Measurements from ENCODE around the gene EPHA1.

Gene EPHA1

DNA sequence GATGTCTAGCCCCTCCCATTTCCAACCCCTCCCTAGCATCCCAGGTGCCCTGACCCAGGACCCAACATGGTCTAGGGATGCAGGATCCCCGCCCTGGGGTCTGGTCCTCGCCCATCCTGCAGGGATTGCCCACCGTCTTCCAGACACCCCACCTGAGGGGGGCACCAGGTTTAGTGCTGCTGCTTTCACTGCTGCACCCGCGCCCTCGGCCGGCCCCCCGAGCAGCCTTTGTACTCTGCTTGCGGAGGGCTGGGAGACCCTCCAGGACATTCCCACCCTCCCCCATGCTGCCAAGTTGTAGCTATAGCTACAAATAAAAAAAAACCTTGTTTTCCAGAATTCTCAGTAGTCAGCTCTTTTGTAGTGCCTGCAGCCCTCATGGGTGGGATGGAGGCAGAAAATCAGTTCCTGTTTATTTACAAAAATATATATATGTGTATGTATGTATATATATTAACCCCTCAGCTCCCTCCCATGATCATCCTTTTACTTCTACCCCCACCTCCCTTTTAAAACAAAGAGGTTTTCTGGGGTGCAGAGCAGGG, 17.8 kb downstream of the EPHA1 start:
- Histone ChIP-seq H3K27me3 (replicated peaks in 2 of 5; ENCODE audit: control insufficient read depth in 4 of 5, insufficient read depth in 5 of 5, low read length in 4 of 5) (no peaks in the 10 kb centered on the region), H3K4me1 (ENCODE audit: control extremely low read depth in 1 of 4, control insufficient read depth in 4 of 4, insufficient read depth in 4 of 4, low read length in 3 of 4) (peaks cover 0 to 42% (median 35%) of the 10 kb centered on the region in 4 experiments), H3K36me3 (ENCODE audit: control insufficient read depth in 4 of 4, insufficient read depth in 4 of 4, low read length in 3 of 4) (peaks cover 17 to 63% (median 32%) of the 10 kb centered on the region in 4 experiments), H3K27ac (ENCODE audit: insufficient read depth in 1 of 2, low read depth in 1 of 2, low read length in 2 of 2, poor library complexity in 1 of 2, severe bottlenecking in 2 of 2) (no peak overlapping the region), H3K9me3 (ENCODE audit: control extremely low read depth in 1 of 5, control insufficient read depth in 4 of 5, insufficient read depth in 2 of 5, low read depth in 1 of 5, low read length in 4 of 5) (no peaks in the 10 kb centered on the region), H3K4me3 (ENCODE audit: control insufficient read depth in 1 of 7, extremely low read depth in 1 of 7, insufficient read depth in 4 of 7, low read depth in 2 of 7, low read length in 6 of 7) (no peak overlapping the region)
- ChIA-PET CTCF (interaction anchor here (0.7 to 6.9 kb wide), 6 partner anchors 7 to 86 kb away, joined by 3 to 38 read pairs (median 4); no protein-coding TSS in a partner anchor), POLR2A (interaction anchor here (1.8 kb wide), 1 partner anchor 11 kb away, joined by 10 read pairs; no protein-coding TSS in a partner anchor)
- no peak for DNase-seq
- WGBS (ENCODE audit: insufficient coverage): 100% methylated on average over 3 of the region's 9 CpGs

DNA sequence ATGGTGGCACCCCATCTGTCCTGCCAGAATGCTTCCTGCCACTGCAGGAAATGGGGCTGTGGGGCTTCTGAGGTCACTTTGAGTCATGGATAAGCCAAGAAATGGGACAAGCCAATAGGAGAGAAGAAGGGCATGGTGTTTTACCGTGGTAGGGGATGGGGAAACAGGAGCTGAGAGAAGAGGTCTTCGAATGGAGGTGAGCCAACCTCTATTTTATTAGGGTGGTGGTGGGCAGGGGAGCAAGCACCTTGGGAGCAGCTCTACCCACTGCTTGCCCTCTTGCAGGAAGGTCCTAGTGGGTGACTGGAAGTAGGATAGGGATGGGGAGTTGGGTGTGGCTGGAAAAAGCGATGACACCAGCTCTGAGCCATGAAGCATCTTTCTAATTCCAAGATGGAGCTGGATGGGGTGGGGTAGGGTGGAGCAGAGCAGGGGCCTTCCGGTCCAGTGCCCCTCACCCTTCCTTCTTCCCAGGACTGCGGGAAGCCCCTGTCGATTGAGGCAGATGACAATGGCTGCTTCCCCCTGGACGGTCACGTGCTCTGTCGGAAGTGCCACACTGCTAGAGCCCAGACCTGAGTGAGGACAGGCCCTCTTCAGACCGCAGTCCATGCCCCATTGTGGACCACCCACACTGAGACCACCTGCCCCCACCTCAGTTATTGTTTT, 18.4 kb downstream of the EPHA1 start:
- peaks cover 2 to 42% (median 34%) of the 10 kb centered on the region in 4 experiments for H3K4me1 ChIP-seq (ENCODE audit: control extremely low read depth in 1 of 4, control insufficient read depth in 4 of 4, insufficient read depth in 4 of 4, low read length in 3 of 4)
- CTCF ChIA-PET: interaction anchor here (0.7 to 6.9 kb wide), 7 partner anchors 7 to 25 kb away, joined by 3 to 38 read pairs (median 6); no protein-coding TSS in a partner anchor
- POLR2A ChIA-PET: interaction anchor here (1.8 kb wide), 1 partner anchor 10 kb away, joined by 10 read pairs; no protein-coding TSS in a partner anchor
- WGBS (ENCODE audit: insufficient coverage): 94% methylated on average over 8 of the region's 10 CpGs
- peaks cover 17 to 65% (median 32%) of the 10 kb centered on the region in 4 experiments for H3K36me3 ChIP-seq (ENCODE audit: control insufficient read depth in 4 of 4, insufficient read depth in 4 of 4, low read length in 3 of 4)
- no peaks in the 10 kb centered on the region for H3K27me3 ChIP-seq (replicated peaks in 2 of 5; ENCODE audit: control insufficient read depth in 4 of 5, insufficient read depth in 5 of 5, low read length in 4 of 5)
- H3K4me3 ChIP-seq (ENCODE audit: control insufficient read depth in 1 of 7, extremely low read depth in 1 of 7, insufficient read depth in 4 of 7, low read depth in 2 of 7, low read length in 6 of 7): no peak overlapping the region
- DNase-seq: no peak
- H3K27ac ChIP-seq (ENCODE audit: insufficient read depth in 1 of 2, low read depth in 1 of 2, low read length in 2 of 2, poor library complexity in 1 of 2, severe bottlenecking in 2 of 2): no peak overlapping the region
- no peaks in the 10 kb centered on the region for H3K9me3 ChIP-seq (ENCODE audit: control extremely low read depth in 1 of 5, control insufficient read depth in 4 of 5, insufficient read depth in 2 of 5, low read depth in 1 of 5, low read length in 4 of 5)

DNA sequence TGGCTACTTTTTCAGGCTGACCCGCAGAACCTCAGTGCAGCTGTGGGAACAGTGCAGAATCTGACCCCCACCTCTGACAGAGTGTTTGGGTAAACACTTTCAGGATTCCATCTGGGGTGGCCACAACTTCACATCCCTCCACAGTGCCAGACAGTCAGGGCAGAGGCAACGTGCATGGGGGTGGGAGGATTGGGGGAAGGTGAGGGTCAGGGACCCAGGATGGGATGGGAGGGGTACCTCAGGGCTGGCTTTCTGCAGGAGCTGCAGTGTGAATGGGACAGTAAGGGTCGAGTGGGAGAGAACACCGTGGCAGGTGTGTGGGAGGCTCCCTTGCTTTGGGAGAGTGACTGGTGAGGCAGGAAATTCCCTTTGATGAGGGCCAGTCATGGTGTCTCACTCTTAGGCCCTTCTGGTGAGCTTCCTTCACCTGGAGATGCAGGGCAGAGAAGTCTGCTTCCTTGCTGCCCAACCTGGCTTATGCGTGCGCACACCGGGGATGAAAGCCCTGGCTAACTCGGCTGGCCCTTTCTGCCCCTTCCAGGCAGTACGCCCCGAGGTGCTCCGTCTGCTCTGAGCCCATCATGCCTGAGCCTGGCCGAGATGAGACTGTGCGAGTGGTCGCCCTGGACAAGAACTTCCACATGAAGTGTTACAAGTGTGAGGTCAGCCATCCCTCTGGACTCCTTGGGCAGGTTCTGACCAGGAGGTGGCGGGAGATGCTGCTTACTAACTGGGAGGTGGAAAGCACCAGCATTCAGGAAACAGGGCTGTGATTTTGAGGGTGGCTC, 19.1 kb downstream of the EPHA1 start:
- ChIA-PET CTCF (interaction anchor here (0.6 to 2.7 kb wide), 4 partner anchors 10 to 101 kb away, joined by 3 to 13 read pairs (median 6); no protein-coding TSS in a partner anchor), POLR2A (interaction anchor here (1.8 kb wide), 1 partner anchor 9 kb away, joined by 10 read pairs; no protein-coding TSS in a partner anchor)
- Histone ChIP-seq H3K4me3 (ENCODE audit: control insufficient read depth in 1 of 7, extremely low read depth in 1 of 7, insufficient read depth in 4 of 7, low read depth in 2 of 7, low read length in 6 of 7) (no peak overlapping the region), H3K27me3 (replicated peaks in 2 of 5; ENCODE audit: control insufficient read depth in 4 of 5, insufficient read depth in 5 of 5, low read length in 4 of 5) (no peaks in the 10 kb centered on the region), H3K27ac (ENCODE audit: insufficient read depth in 1 of 2, low read depth in 1 of 2, low read length in 2 of 2, poor library complexity in 1 of 2, severe bottlenecking in 2 of 2) (no peak overlapping the region), H3K9me3 (ENCODE audit: control extremely low read depth in 1 of 5, control insufficient read depth in 4 of 5, insufficient read depth in 2 of 5, low read depth in 1 of 5, low read length in 4 of 5) (no peaks in the 10 kb centered on the region), H3K36me3 (ENCODE audit: control insufficient read depth in 4 of 4, insufficient read depth in 4 of 4, low read length in 3 of 4) (peaks cover 17 to 68% (median 32%) of the 10 kb centered on the region in 4 experiments), H3K4me1 (ENCODE audit: control extremely low read depth in 1 of 4, control insufficient read depth in 4 of 4, insufficient read depth in 4 of 4, low read length in 3 of 4) (peaks cover 4 to 42% (median 34%) of the 10 kb centered on the region in 4 experiments)
- DNase-seq: no peak
- WGBS (ENCODE audit: insufficient coverage): 95% methylated on average over 14 of the region's 15 CpGs

DNA sequence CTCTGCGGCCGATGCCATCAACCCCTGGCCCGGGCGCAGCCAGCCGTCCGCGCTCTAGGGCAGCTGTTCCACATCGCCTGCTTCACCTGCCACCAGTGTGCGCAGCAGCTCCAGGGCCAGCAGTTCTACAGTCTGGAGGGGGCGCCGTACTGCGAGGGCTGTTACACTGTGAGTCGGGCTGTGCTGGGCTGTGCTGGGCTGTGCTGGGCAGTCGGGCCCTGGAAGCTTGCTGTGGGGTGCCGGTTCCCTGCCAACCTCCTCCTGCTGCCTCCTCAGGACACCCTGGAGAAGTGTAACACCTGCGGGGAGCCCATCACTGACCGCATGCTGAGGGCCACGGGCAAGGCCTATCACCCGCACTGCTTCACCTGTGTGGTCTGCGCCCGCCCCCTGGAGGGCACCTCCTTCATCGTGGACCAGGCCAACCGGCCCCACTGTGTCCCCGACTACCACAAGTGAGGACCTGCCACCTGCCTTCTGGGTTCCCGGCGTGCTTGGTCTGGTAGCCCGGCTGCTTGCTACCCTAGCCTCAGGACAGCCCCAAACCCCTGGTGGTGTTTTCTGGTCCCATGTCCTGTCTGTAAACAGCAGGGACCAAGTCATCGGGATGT, 20.1 kb downstream of the EPHA1 start:
- 97% methylated on average over 26 of the region's 28 CpGs for WGBS (ENCODE audit: insufficient coverage)
- no peak overlapping the region for H3K27ac ChIP-seq (ENCODE audit: insufficient read depth in 1 of 2, low read depth in 1 of 2, low read length in 2 of 2, poor library complexity in 1 of 2, severe bottlenecking in 2 of 2)
- H3K4me3 ChIP-seq (ENCODE audit: control insufficient read depth in 1 of 7, extremely low read depth in 1 of 7, insufficient read depth in 4 of 7, low read depth in 2 of 7, low read length in 6 of 7): no peak overlapping the region
- DNase-seq: no peak
- ChIA-PET POLR2A (interaction anchor here (0.8 kb wide), 1 partner anchor 20 kb away, joined by 3 read pairs; no protein-coding TSS in a partner anchor), CTCF (interaction anchor here (0.6 to 2.7 kb wide), 9 partner anchors 9 to 116 kb away, joined by 3 to 13 read pairs (median 3); no protein-coding TSS in a partner anchor)
- no peaks in the 10 kb centered on the region for H3K9me3 ChIP-seq (ENCODE audit: control extremely low read depth in 1 of 5, control insufficient read depth in 4 of 5, insufficient read depth in 2 of 5, low read depth in 1 of 5, low read length in 4 of 5)
- peaks cover 8 to 51% (median 42%) of the 10 kb centered on the region in 4 experiments for H3K4me1 ChIP-seq (ENCODE audit: control extremely low read depth in 1 of 4, control insufficient read depth in 4 of 4, insufficient read depth in 4 of 4, low read length in 3 of 4)
- peaks cover 17 to 76% (median 34%) of the 10 kb centered on the region in 4 experiments for H3K36me3 ChIP-seq (ENCODE audit: control insufficient read depth in 4 of 4, insufficient read depth in 4 of 4, low read length in 3 of 4)
- no peaks in the 10 kb centered on the region for H3K27me3 ChIP-seq (replicated peaks in 2 of 5; ENCODE audit: control insufficient read depth in 4 of 5, insufficient read depth in 5 of 5, low read length in 4 of 5)

DNA sequence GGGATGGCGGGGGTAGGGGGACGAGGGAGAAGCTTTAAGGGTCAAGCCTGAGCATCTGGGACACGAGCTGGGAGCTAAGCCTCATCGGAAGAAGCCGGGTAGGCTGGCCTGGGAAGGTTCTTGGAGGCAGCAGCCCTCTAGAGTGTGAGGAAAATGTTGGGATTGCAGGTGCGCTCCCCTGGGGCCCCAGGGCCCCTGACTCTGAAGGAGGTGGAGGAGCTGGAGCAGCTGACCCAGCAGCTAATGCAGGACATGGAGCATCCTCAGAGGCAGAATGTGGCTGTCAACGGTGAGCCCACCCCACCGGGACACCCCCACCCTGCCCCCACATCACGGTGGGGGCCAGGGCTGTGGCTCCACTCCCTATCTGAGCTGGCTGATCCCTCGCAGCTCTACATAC, 20.6 kb downstream of the EPHA1 start:
- no peak overlapping the region for H3K4me3 ChIP-seq (ENCODE audit: control insufficient read depth in 1 of 7, extremely low read depth in 1 of 7, insufficient read depth in 4 of 7, low read depth in 2 of 7, low read length in 6 of 7)
- 90% methylated on average over 7 of the region's 10 CpGs for WGBS (ENCODE audit: insufficient coverage)
- CTCF ChIA-PET: interaction anchor here (0.6 to 2.7 kb wide), 8 partner anchors 8 to 117 kb away, joined by 3 to 13 read pairs (median 4); no protein-coding TSS in a partner anchor
- H3K4me1 ChIP-seq (ENCODE audit: control extremely low read depth in 1 of 4, control insufficient read depth in 4 of 4, insufficient read depth in 4 of 4, low read length in 3 of 4): peaks cover 10 to 56% (median 46%) of the 10 kb centered on the region in 4 experiments
- H3K27me3 ChIP-seq (replicated peaks in 2 of 5; ENCODE audit: control insufficient read depth in 4 of 5, insufficient read depth in 5 of 5, low read length in 4 of 5): no peaks in the 10 kb centered on the region
- POLR2A ChIA-PET: interaction anchor here (0.8 kb wide), 1 partner anchor 19 kb away, joined by 3 read pairs; no protein-coding TSS in a partner anchor
- no peak overlapping the region for H3K27ac ChIP-seq (ENCODE audit: insufficient read depth in 1 of 2, low read depth in 1 of 2, low read length in 2 of 2, poor library complexity in 1 of 2, severe bottlenecking in 2 of 2)
- peaks cover 17 to 81% (median 34%) of the 10 kb centered on the region in 4 experiments for H3K36me3 ChIP-seq (ENCODE audit: control insufficient read depth in 4 of 4, insufficient read depth in 4 of 4, low read length in 3 of 4)
- no peak for DNase-seq
- H3K9me3 ChIP-seq (ENCODE audit: control extremely low read depth in 1 of 5, control insufficient read depth in 4 of 5, insufficient read depth in 2 of 5, low read depth in 1 of 5, low read length in 4 of 5): no peaks in the 10 kb centered on the region

DNA sequence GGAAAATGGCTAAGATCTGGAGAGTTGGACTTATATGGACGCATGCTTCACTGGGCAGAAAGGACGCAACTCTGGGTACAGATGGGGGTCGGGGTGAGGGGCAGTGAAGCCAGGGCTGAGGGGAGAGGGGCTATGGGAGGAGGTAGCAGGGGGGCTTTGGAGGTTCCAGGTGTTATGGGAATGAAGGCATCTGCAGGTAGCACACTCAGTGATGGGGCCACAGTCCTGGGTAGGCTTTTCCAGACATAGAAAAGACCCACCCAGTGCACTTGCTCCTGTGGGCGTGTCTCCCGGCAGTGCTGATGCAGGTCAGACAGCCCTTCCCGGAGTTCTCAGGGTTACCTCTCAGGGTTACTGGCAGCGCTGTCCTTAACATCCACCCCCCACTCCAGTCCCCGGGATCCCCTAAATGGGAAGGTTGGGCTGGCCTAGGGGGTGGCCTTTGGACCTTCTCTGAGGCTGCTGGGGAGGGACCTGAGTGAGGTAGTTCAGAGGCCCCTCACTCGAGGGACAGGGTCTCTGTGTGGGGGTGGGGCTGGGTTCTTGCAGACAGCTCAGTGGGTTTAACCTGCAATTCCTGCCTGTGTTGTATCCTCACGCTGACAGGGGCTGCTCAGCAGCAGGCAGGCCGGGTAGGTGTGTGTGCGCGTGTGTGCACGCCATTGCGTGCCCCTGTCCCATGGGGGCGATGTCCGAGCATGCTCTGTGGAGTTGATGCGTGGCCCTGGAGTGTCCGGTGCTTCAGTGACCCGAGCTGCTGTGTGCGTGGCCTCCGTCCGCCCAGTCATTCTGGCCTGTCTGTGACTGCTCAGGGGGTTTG, 21.3 kb downstream of the EPHA1 start:
- Histone ChIP-seq H3K9me3 (ENCODE audit: control extremely low read depth in 1 of 5, control insufficient read depth in 4 of 5, insufficient read depth in 2 of 5, low read depth in 1 of 5, low read length in 4 of 5) (no peaks in the 10 kb centered on the region), H3K4me1 (ENCODE audit: control extremely low read depth in 1 of 4, control insufficient read depth in 4 of 4, insufficient read depth in 4 of 4, low read length in 3 of 4) (peaks cover 10 to 63% (median 53%) of the 10 kb centered on the region in 4 experiments), H3K27ac (ENCODE audit: insufficient read depth in 1 of 2, low read depth in 1 of 2, low read length in 2 of 2, poor library complexity in 1 of 2, severe bottlenecking in 2 of 2) (no peak overlapping the region), H3K27me3 (replicated peaks in 2 of 5; ENCODE audit: control insufficient read depth in 4 of 5, insufficient read depth in 5 of 5, low read length in 4 of 5) (no peaks in the 10 kb centered on the region), H3K36me3 (ENCODE audit: control insufficient read depth in 4 of 4, insufficient read depth in 4 of 4, low read length in 3 of 4) (peaks cover 17 to 83% (median 35%) of the 10 kb centered on the region in 4 experiments), H3K4me3 (ENCODE audit: control insufficient read depth in 1 of 7, extremely low read depth in 1 of 7, insufficient read depth in 4 of 7, low read depth in 2 of 7, low read length in 6 of 7) (peak overlapping the region in 1 of 7 experiments; percentile 46)
- 94% methylated on average over 11 of the region's 23 CpGs for WGBS (ENCODE audit: insufficient coverage)
- DNase-seq: no peak
- CTCF ChIA-PET: interaction anchor here (1.1 to 1.6 kb wide), 4 partner anchors 11 to 118 kb away, joined by 3 to 6 read pairs (median 4); no protein-coding TSS in a partner anchor
- POLR2A ChIA-PET: interaction anchor here (0.8 kb wide), 1 partner anchor 19 kb away, joined by 3 read pairs; no protein-coding TSS in a partner anchor

All from common myeloid progenitor, CD34-positive (primary cell).